Right cardiac atrium (tissue), 5 donors: ENCODE data around the gene TRPT1. TPM values are rescaled to one million over a fixed set of nuclear protein-coding genes. Genes with fewer than 3 reads are reported as not detected.
A peak's percentile ranks its signal among the peaks of the same experiment; 100 is the strongest.

ENCODE experiments used
- ATAC-seq, 2 donors: fragments of 200-7000 bp; cut with Tn5 transposase; one replicate each; pipeline versions ENCODE4 v1.8.0 to v1.9.1; 2020; ENCODE audit warnings: moderate library complexity in 2 of 2, mild to moderate bottlenecking in 1 of 2
- DNase-seq, 3 donors: peaks; one replicate each; pipeline ENCODE4 v3.0.0-alpha.2; 2020
- H3K27ac ChIP-seq: one replicate; pipeline ENCODE4 v1.5.1; 2013; ENCODE audit warnings: mild to moderate bottlenecking, low read length, control low read depth, moderate library complexity
- H3K27me3 ChIP-seq: one replicate; pipeline ENCODE4 v1.6.1; 2013; ENCODE audit not compliant: control insufficient read depth, insufficient read depth
- H3K4me1 ChIP-seq: one replicate; pipeline ENCODE4 v1.6.1; 2013; ENCODE audit warnings: low read length; ENCODE audit not compliant: control insufficient read depth, insufficient read depth
- H3K4me3 ChIP-seq: one replicate; pipeline ENCODE4 v1.5.1; 2013; ENCODE audit warnings: low read length, control low read depth
- H3K9me3 ChIP-seq: one replicate; pipeline ENCODE4 v1.6.1; 2013; ENCODE audit warnings: low read length; ENCODE audit not compliant: control insufficient read depth
- WGBS: extraction: QIAGEN DNeasy Blood & Tissue Kit; methylation state at CpG from one replicate; pipeline ENCODE4 v1.1.7; 2013; 5-methylcytosine and 5-hydroxymethylcytosine counted together
- intact Hi-C, 4 donors: fragments of 100-400 bp; cut with DNase I; formaldehyde crosslinking; loops; one replicate each; pipeline versions ENCODE4 v1.11.0 to v1.14.0; 2022 to 2023
- polyA plus RNA-seq: library from polyadenylated mRNA; stranded (reverse); fragments of 200-250 nt; gene quantifications from one replicate; pipeline ENCODE4 v1.2.3, GENCODE V29; 2013
- total RNA-seq, 4 donors: library from RNA; stranded (reverse); fragmentation: NEBNext Ultra II Directional; extraction: Animal tissue kit (Norgen Biotek cat#: 25700); gene quantifications; one replicate each; pipeline ENCODE4 v1.2.1, GENCODE V29; 2021
- donor health status: healthy with polysubstance abuse.
- donor health status: DM: no; HTN: yes; CAD: no.
- donor health status: DM: no; HTN: no; CAD: no.
- donor health status: DM: no; HTN: yes; CAD: no; lungs with severe emphysema.
- donor health status: DM: yes; HTN: yes; CAD: no.

The TRPT1 gene
- total and polyA plus RNA-seq, 5 donors = 55.3 to 95.4 (median 71.7) TPM

- H3K4me3 ChIP-seq = peak overlapping the region; percentile 94
- peak; percentile 32 to 38 for ATAC-seq
- H3K27me3 ChIP-seq = no peaks in the 10 kb centered on the region
- peak; percentile 68 to 88 (median 85) for DNase-seq
- H3K27ac ChIP-seq = peak overlapping the region; percentile 80
- intact Hi-C loops = loop anchor here in 1 of 4 donors (5.0 kb wide), 1 partner anchor 67 kb away; the partner anchor contains the start of gene CATSPERZ
- H3K4me1 ChIP-seq = no peaks in the 10 kb centered on the region
- 3% methylated on average over 80 of the region's 80 CpGs for WGBS
- H3K9me3 ChIP-seq = no peaks in the 10 kb centered on the region
These were observed 8.8 kb upstream of the TRPT1 start for GRCh38 chr11:64234647-64235379.

- DNase-seq (peak; percentile 85 to 95 (median 93)), ATAC-seq (peak; percentile 65 to 67)
- Histone ChIP-seq H3K4me3 (peak within 1 kb of the TSS; percentile 94), H3K9me3 (no peaks in the 10 kb centered on the region), H3K4me1 (no peaks in the 10 kb centered on the region), H3K27me3 (no peaks in the 10 kb centered on the region), H3K27ac (peak within 1 kb of the TSS; percentile 81)
- intact Hi-C loops = no loop called here
- WGBS = 2% methylated on average over 59 of the region's 62 CpGs
These were observed 8.1 kb upstream of the TRPT1 start, which contains the start of gene VEGFB for GRCh38 chr11:64233913-64234586. VEGFB (plus strand) TSS chr11:64234584; CDS start chr11:64234834, 250 bp downstream.

- no peaks in the 10 kb centered on the region for H3K9me3 ChIP-seq
- intact Hi-C loops = no loop called here
- no peak overlapping the region for H3K27ac ChIP-seq
- H3K27me3 ChIP-seq = no peaks in the 10 kb centered on the region
- ATAC-seq = no peak
- WGBS = 87% methylated on average over 8 of the region's 8 CpGs
- no peak overlapping the region for H3K4me3 ChIP-seq
- no peak for DNase-seq
- H3K4me1 ChIP-seq = no peaks in the 10 kb centered on the region
These were observed 7.0 kb upstream of the TRPT1 start for GRCh38 chr11:64232967-64233315.

- Histone ChIP-seq H3K4me1 (no peaks in the 10 kb centered on the region), H3K27ac (no peak overlapping the region), H3K4me3 (no peak overlapping the region), H3K27me3 (no peaks in the 10 kb centered on the region), H3K9me3 (no peaks in the 10 kb centered on the region)
- DNase-seq (peak in 2 of 3 donors; percentile 56 to 59), ATAC-seq (no peak)
- intact Hi-C loops = no loop called here
- 86% methylated on average over 15 of the region's 15 CpGs for WGBS
These were observed 6.4 kb upstream of the TRPT1 start for GRCh38 chr11:64232182-64232966.

- Histone ChIP-seq H3K9me3 (no peaks in the 10 kb centered on the region), H3K4me1 (no peaks in the 10 kb centered on the region), H3K27ac (no peak overlapping the region), H3K4me3 (no peak overlapping the region), H3K27me3 (no peaks in the 10 kb centered on the region)
- ATAC-seq (no peak), DNase-seq (peak in 2 of 3 donors; percentile 41 to 51)
- WGBS = 89% methylated on average over 7 of the region's 7 CpGs
- intact Hi-C loops = no loop called here
These were observed 5.6 kb upstream of the TRPT1 start for GRCh38 chr11:64231546-64231945.

- H3K4me1 ChIP-seq = no peaks in the 10 kb centered on the region
- intact Hi-C loops = no loop called here
- H3K9me3 ChIP-seq = no peaks in the 10 kb centered on the region
- 8% methylated on average over 8 of the region's 8 CpGs for WGBS
- H3K4me3 ChIP-seq = peak overlapping the region; percentile 48
- H3K27ac ChIP-seq = peak overlapping the region; percentile 92
- H3K27me3 ChIP-seq = no peaks in the 10 kb centered on the region
- ATAC-seq (no peak), DNase-seq (no peak)
These were observed 5.0 kb upstream of the TRPT1 start for GRCh38 chr11:64230985-64231365.

- H3K9me3 ChIP-seq = no peaks in the 10 kb centered on the region
- H3K27me3 ChIP-seq = no peaks in the 10 kb centered on the region
- WGBS = under 1% methylated on average over 62 of the region's 62 CpGs
- H3K27ac ChIP-seq = peak within 1 kb of the TSS; percentile 92
- DNase-seq (peak; percentile 94 to 98 (median 97)), ATAC-seq (peak; percentile 66 to 70)
- H3K4me1 ChIP-seq = peaks cover under 1% of the 10 kb centered on the region
- peak within 1 kb of the TSS; percentile 48 for H3K4me3 ChIP-seq
- intact Hi-C loops = no loop called here
These were observed 4.4 kb upstream of the TRPT1 start, which contains the start of gene DNAJC4 for GRCh38 chr11:64230171-64230984. DNAJC4 (plus strand) TSS chr11:64230548; CDS start chr11:64230855, 307 bp downstream.

- no peaks in the 10 kb centered on the region for H3K9me3 ChIP-seq
- peaks cover 5% of the 10 kb centered on the region for H3K4me1 ChIP-seq
- ATAC-seq (no peak), DNase-seq (peak in 1 of 3 donors; percentile 42)
- intact Hi-C loops = no loop called here
- WGBS = 26% methylated on average over 13 of the region's 13 CpGs
- peak overlapping the region; percentile 48 for H3K4me3 ChIP-seq
- no peaks in the 10 kb centered on the region for H3K27me3 ChIP-seq
- peak overlapping the region; percentile 92 for H3K27ac ChIP-seq
These were observed 3.8 kb upstream of the TRPT1 start for GRCh38 chr11:64229744-64230170.

GRCh38 chr11:64229090-64229743 lies 3.2 kb upstream of the TRPT1 start:
- ATAC-seq = no peak
- WGBS = 88% methylated on average over 12 of the region's 12 CpGs

More at GRCh38 chr11:64229090-64229743, 3.2 kb upstream of the TRPT1 start:
- intact Hi-C loops = no loop called here
- Histone ChIP-seq H3K4me1 (peaks cover 5% of the 10 kb centered on the region), H3K27ac (peak overlapping the region; percentile 92), H3K27me3 (no peaks in the 10 kb centered on the region), H3K9me3 (no peaks in the 10 kb centered on the region), H3K4me3 (no peak overlapping the region)
- DNase-seq = peak in 2 of 3 donors; percentile 57 to 60
